ENCODE data around the gene NFATC1. TPM values are rescaled to one million over a fixed set of nuclear protein-coding genes. Genes with fewer than 3 reads are reported as not detected.

NFATC1 gene
- total RNA-seq, 3 donors from 2014 or later (not counting 1 experiment from before 2014, with no cell fraction given) = 35.8 to 47.4 (median 37.1) TPM

DNA sequence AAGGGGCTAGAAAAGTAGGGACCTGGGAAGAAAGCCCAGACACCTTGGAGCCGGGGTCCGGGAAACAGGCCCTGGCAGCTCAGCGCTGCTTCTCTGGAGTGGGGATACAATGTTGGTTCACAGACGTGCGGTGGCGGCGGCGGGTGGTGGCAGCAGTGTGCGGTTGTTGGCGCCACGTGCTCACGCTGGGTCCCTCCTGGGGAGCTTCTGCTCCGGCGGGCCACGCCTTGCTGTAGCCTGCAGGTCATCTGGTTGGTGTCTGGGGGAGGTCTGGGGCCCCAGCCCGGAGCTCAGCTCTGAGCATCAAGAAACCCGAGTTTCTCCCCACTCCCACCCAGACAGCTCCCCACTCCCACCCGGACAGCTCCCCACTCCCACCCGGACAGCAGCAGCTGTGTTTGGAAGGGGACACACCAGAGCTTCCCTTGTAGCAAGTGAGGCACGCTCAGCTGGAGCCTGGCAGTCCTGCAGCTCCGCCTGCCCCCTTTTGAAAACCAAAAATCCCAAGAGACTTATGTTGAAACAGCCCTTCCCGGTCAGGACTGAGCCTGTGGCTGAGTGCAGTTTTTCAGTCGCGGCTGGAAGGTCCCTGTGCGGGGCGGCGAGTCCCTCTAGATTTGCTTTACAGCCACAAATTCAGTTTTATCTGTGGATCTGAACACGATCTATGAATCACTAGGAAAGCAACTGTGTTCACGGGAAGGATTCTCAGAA, 46.9 kb downstream of the NFATC1 start:
- peaks cover 8% of the 10 kb centered on the region for H3K36me3 ChIP-seq (ENCODE audit: control insufficient read depth, insufficient read depth, low read length)

DNA sequence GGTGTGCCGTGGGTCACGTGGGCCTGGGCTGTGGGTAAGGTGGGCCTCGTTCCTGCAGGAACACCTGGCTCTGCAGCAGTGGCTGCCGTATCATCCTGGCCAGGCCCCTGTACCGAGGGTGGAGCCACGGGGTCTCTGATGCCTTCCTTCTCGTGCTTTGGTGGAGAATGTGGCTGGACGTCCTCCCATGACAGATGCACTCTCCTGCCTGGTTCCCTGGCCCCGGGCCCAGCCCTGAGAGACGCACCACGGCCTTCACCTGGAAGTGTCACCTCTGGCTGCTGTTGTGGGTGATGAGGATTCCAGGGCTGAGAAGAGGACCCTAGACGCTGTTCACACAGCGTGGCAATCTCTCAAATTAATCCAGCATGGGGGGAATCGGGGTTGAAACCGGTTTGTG, 49.5 kb downstream of the NFATC1 start:
- Histone ChIP-seq H3K4me1 (ENCODE audit: control insufficient read depth, insufficient read depth, low read length) (no peaks in the 10 kb centered on the region), H3K36me3 (ENCODE audit: control insufficient read depth, insufficient read depth, low read length) (peaks cover 6% of the 10 kb centered on the region), H3K27me3 (ENCODE audit: control insufficient read depth, insufficient read depth, low read length) (no peaks in the 10 kb centered on the region), H3K9me3 (ENCODE audit: control insufficient read depth, insufficient read depth, low read length) (no peaks in the 10 kb centered on the region), H3K27ac (ENCODE audit: low read length) (no peak overlapping the region), H3K4me3 (ENCODE audit: low read length) (no peak overlapping the region)
- TF ChIP-seq, protein P1, sequence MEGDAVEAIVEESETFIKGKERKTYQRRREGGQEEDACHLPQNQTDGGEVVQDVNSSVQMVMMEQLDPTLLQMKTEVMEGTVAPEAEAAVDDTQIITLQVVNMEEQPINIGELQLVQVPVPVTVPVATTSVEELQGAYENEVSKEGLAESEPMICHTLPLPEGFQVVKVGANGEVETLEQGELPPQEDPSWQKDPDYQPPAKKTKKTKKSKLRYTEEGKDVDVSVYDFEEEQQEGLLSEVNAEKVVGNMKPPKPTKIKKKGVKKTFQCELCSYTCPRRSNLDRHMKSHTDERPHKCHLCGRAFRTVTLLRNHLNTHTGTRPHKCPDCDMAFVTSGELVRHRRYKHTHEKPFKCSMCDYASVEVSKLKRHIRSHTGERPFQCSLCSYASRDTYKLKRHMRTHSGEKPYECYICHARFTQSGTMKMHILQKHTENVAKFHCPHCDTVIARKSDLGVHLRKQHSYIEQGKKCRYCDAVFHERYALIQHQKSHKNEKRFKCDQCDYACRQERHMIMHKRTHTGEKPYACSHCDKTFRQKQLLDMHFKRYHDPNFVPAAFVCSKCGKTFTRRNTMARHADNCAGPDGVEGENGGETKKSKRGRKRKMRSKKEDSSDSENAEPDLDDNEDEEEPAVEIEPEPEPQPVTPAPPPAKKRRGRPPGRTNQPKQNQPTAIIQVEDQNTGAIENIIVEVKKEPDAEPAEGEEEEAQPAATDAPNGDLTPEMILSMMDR (IDR thresholded peaks at IDR 0.05) = no peak
- ATAC-seq (no peak), DNase-seq (no peak)
- intact Hi-C loops (cut with micrococcal nuclease) = no loop called here
- H3K36me3 Mint-ChIP-seq = no peaks in the 10 kb centered on the region
- no peaks in the 10 kb centered on the region for H3K27me3 Mint-ChIP-seq (ENCODE audit: low read depth in 2 of 2)
- H3K4me1 Mint-ChIP-seq = peaks cover 6 to 14% of the 10 kb centered on the region in 2 donors
- 94% methylated on average over 15 of the region's 15 CpGs for WGBS (ENCODE audit: insufficient coverage)
- H3K27ac Mint-ChIP-seq = no peak overlapping the region
- no peaks in the 10 kb centered on the region for H3K9me3 Mint-ChIP-seq
- H3K4me3 Mint-ChIP-seq = no peak overlapping the region

More for the DNA sequence above, 46.9 kb downstream of the NFATC1 start:
- Histone ChIP-seq H3K27me3 (ENCODE audit: control insufficient read depth, insufficient read depth, low read length) (no peaks in the 10 kb centered on the region), H3K27ac (ENCODE audit: low read length) (no peak overlapping the region), H3K9me3 (ENCODE audit: control insufficient read depth, insufficient read depth, low read length) (no peaks in the 10 kb centered on the region), H3K4me3 (ENCODE audit: low read length) (no peak overlapping the region), H3K4me1 (ENCODE audit: control insufficient read depth, insufficient read depth, low read length) (peaks cover 15% of the 10 kb centered on the region)
- Mint-ChIP-seq H3K27ac (no peak overlapping the region), H3K9me3 (no peaks in the 10 kb centered on the region), H3K36me3 (no peaks in the 10 kb centered on the region), H3K4me1 (peaks cover 4 to 34% of the 10 kb centered on the region in 2 donors), H3K4me3 (no peak overlapping the region), H3K27me3 (ENCODE audit: low read depth in 2 of 2) (no peaks in the 10 kb centered on the region)
- no peak for DNase-seq
- 77% methylated on average over 28 of the region's 29 CpGs for WGBS (ENCODE audit: insufficient coverage)
- ATAC-seq = no peak
- TF ChIP-seq, protein P1 (IDR thresholded peaks at IDR 0.05) = no peak
- intact Hi-C loops (cut with micrococcal nuclease) = no loop called here

DNA sequence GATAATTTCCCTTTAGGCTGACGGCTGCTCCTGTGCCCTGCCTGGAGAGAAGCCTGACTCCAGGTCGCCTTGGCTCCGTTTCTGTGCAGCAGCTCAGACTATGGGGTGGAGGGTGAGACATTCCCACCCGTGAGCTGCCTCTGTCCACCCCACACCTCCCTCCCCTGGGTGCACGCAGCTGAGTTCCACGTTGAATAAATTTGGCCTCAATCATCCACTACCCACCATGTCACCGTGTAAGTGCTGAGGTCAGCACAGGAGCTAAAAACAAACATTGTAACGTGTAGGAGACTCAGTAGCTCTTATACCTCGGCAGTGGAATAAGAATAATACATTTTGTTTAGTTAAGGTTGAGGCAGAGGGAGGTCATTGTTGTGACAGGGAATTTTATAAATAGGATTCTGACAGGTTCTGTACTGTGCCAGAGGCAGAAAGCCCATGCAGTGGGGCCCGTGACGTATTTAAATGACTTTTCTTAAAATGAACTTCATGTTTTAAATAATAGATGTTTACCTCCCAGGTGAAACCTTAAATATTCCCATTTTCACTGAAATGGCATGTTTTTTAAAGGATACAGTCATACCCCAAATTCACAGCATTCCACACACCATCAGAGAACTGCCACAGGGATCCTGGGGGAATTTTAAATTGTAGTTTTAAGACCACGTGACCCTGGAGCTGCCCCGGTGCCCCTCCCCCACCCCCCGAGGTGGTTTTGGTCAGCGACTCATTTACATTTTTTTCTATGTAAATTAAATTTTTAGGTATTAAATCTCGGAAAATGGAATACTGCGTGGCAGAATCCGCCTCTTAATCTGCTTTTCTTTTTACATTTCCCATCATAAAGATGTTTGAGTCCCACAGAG, 50.2 kb downstream of the NFATC1 start:
- peaks cover 4% of the 10 kb centered on the region for H3K36me3 ChIP-seq (ENCODE audit: control insufficient read depth, insufficient read depth, low read length)
- H3K36me3 Mint-ChIP-seq = no peaks in the 10 kb centered on the region

More for the DNA sequence above, 50.2 kb downstream of the NFATC1 start:
- no peak overlapping the region for H3K27ac Mint-ChIP-seq
- no peaks in the 10 kb centered on the region for H3K27me3 ChIP-seq (ENCODE audit: control insufficient read depth, insufficient read depth, low read length)
- no peak for DNase-seq
- H3K27ac ChIP-seq (ENCODE audit: low read length) = no peak overlapping the region
- no peak for ATAC-seq
- H3K27me3 Mint-ChIP-seq (ENCODE audit: low read depth in 2 of 2) = no peaks in the 10 kb centered on the region
- H3K4me3 Mint-ChIP-seq = no peak overlapping the region
- TF ChIP-seq, protein P1 (IDR thresholded peaks at IDR 0.05) = no peak
- no peak overlapping the region for H3K4me3 ChIP-seq (ENCODE audit: low read length)
- intact Hi-C loops (cut with micrococcal nuclease) = no loop called here
- peaks cover 6 to 14% of the 10 kb centered on the region in 2 donors for H3K4me1 Mint-ChIP-seq
- no peaks in the 10 kb centered on the region for H3K9me3 ChIP-seq (ENCODE audit: control insufficient read depth, insufficient read depth, low read length)
- no peaks in the 10 kb centered on the region for H3K9me3 Mint-ChIP-seq
- WGBS (ENCODE audit: insufficient coverage) = 91% methylated on average over 16 of the region's 18 CpGs
- H3K4me1 ChIP-seq (ENCODE audit: control insufficient read depth, insufficient read depth, low read length) = no peaks in the 10 kb centered on the region
